IMR-90 (cell line): ENCODE results near the gene NDST3. TPM values are rescaled to one million over a fixed set of nuclear protein-coding genes. Genes with fewer than 3 reads are reported as not detected.

Experiments used
- ATAC-seq: fragments of 200-7000 bp; cut with Tn5 transposase; 2 replicates; pipeline ENCODE4 v1.9.1; 2020; ENCODE audit warnings: low read depth, mild to moderate bottlenecking, moderate library complexity
- Bru-seq: library from RNA; stranded (reverse); fragments of 400-500 nt; gene quantifications from one replicate; lab custom pipeline; 2021; lab: Mats Ljungman, UMichigan
- BruChase-seq, 2 experiments: library from RNA; stranded (reverse); fragments of 400-500 nt; gene quantifications; one replicate each; lab custom pipeline; 2021; lab: Mats Ljungman, UMichigan
- BruUV-seq: library from RNA; stranded (reverse); fragments of 400-500 nt; replicated peaks from 2 replicates; lab custom pipeline; 2021; lab: Mats Ljungman, UMichigan
- CTCF ChIA-PET: fragments of 300-600 bp; formaldehyde crosslinking; extraction: SDS; loops from one replicate; lab custom pipeline; 2021; ENCODE audit warnings: antibody characterized with exemption; lab: Yijun Ruan, JAX
- POLR2A ChIA-PET: fragments of 300-600 bp; sonication (Branson Sonifier 250); formaldehyde crosslinking; loops from one replicate; lab custom pipeline; 2022; ENCODE audit warnings: antibody characterized with exemption; ENCODE audit not compliant: unreplicated experiment; lab: Charles Lee
- DNase-seq: peaks from one replicate; pipeline ENCODE4 v3.0.0; 2013
- H2AFZ ChIP-seq: replicated peaks from 2 replicates; pipeline ENCODE3; 2013; ENCODE audit warnings: low read length, mild to moderate bottlenecking; ENCODE audit not compliant: poor library complexity
- H2AK5ac ChIP-seq: 2 replicates; pipeline ENCODE4 v1.6.1; 2013; ENCODE audit warnings: low read depth, low read length, inconsistent platforms
- H2AK9ac ChIP-seq: replicated peaks from 2 replicates; pipeline ENCODE3; 2013; ENCODE audit warnings: mild to moderate bottlenecking, low read depth, low read length, moderate library complexity; ENCODE audit not compliant: poor library complexity
- H2BK120ac ChIP-seq: 2 replicates; pipeline ENCODE4 v1.6.1; 2013; ENCODE audit warnings: low read depth, low read length, inconsistent platforms
- H2BK15ac ChIP-seq: 3 replicates; pipeline ENCODE4 v1.6.1; 2013; ENCODE audit warnings: low read depth, low read length, inconsistent platforms
- H2BK20ac ChIP-seq: 2 replicates; pipeline ENCODE4 v1.6.1; 2013; ENCODE audit warnings: low read depth, mild to moderate bottlenecking, inconsistent platforms, low read length, moderate library complexity
- H2BK5ac ChIP-seq: 2 replicates; pipeline ENCODE4 v1.6.1; 2013; ENCODE audit warnings: mild to moderate bottlenecking, low read depth, low read length, inconsistent platforms; ENCODE audit not compliant: poor library complexity, severe bottlenecking
- H3K14ac ChIP-seq: replicated peaks from 2 replicates; pipeline ENCODE4 v1.6.1; 2013; ENCODE audit warnings: low read depth, low read length, inconsistent platforms
- H3K18ac ChIP-seq: 2 replicates; pipeline ENCODE4 v1.6.1; 2013; ENCODE audit warnings: low read depth, low read length, control low read depth
- H3K23ac ChIP-seq: 2 replicates; pipeline ENCODE4 v1.6.1; 2013; ENCODE audit warnings: low read depth, low read length, inconsistent platforms
- H3K27ac ChIP-seq: 2 replicates; pipeline ENCODE4 v1.5.1; 2013; ENCODE audit warnings: mild to moderate bottlenecking, control low read depth, low read length; ENCODE audit not compliant: insufficient read depth
- H3K27me3 ChIP-seq: 2 replicates; pipeline ENCODE4 v1.6.1; 2013; ENCODE audit warnings: low read length; ENCODE audit not compliant: control insufficient read depth, insufficient read depth
- H3K36me3 ChIP-seq: 2 replicates; pipeline ENCODE4 v1.6.1; 2013; ENCODE audit warnings: low read length, mixed read lengths; ENCODE audit not compliant: control insufficient read depth, insufficient read depth
- H3K4ac ChIP-seq: 2 replicates; pipeline ENCODE4 v1.6.1; 2013; ENCODE audit warnings: low read depth, low read length, inconsistent platforms
- H3K4me1 ChIP-seq: 2 replicates; pipeline ENCODE4 v1.6.1; 2013; ENCODE audit warnings: low read length, mixed read lengths; ENCODE audit not compliant: control insufficient read depth, insufficient read depth
- H3K4me2 ChIP-seq: 2 replicates; pipeline ENCODE4 v1.6.1; 2013; ENCODE audit warnings: low read depth, mild to moderate bottlenecking, control low read depth, low read length, moderate library complexity
- H3K4me3 ChIP-seq: 2 replicates; pipeline ENCODE4 v1.5.1; 2013; ENCODE audit warnings: low read depth, mild to moderate bottlenecking, control low read depth, low read length, moderate library complexity; ENCODE audit not compliant: insufficient read depth
- H3K56ac ChIP-seq: 2 replicates; pipeline ENCODE4 v1.6.1; 2013; ENCODE audit warnings: low read length, inconsistent platforms; ENCODE audit not compliant: insufficient read depth; ENCODE audit errors: extremely low read depth
- H3K79me1 ChIP-seq, 2 experiments: 2 replicates each; pipeline ENCODE4 v1.6.1; 2013; ENCODE audit warnings: low read length in 2 of 2, inconsistent platforms in 1 of 2, low read depth in 1 of 2
- H3K9ac ChIP-seq: 2 replicates; pipeline ENCODE4 v1.6.1; 2013; ENCODE audit warnings: low read depth, low read length, control low read depth
- H3K9me1 ChIP-seq: 2 replicates; pipeline ENCODE4 v1.6.1; 2013; ENCODE audit warnings: low read length, inconsistent platforms; ENCODE audit not compliant: insufficient read depth
- H3K9me3 ChIP-seq: 2 replicates; pipeline ENCODE4 v1.6.1; 2013; ENCODE audit warnings: low read length; ENCODE audit not compliant: control insufficient read depth, insufficient read depth
- H4K20me1 ChIP-seq: 2 replicates; pipeline ENCODE4 v1.6.1; 2013; ENCODE audit warnings: low read length, inconsistent platforms; ENCODE audit not compliant: insufficient read depth
- H4K5ac ChIP-seq: 2 replicates; pipeline ENCODE4 v1.6.1; 2013; ENCODE audit warnings: mild to moderate bottlenecking, low read depth, low read length, control low read depth
- H4K8ac ChIP-seq, 2 experiments: 2 replicates each; pipeline ENCODE4 v1.6.1; 2013; ENCODE audit warnings: low read depth in 2 of 2, low read length in 2 of 2, control low read depth in 1 of 2, inconsistent platforms in 1 of 2
- H4K91ac ChIP-seq: 2 replicates; pipeline ENCODE4 v1.6.1; 2013; ENCODE audit warnings: low read depth, low read length, inconsistent platforms; ENCODE audit not compliant: insufficient read depth
- MXI1 ChIP-seq: IDR thresholded peaks from 2 replicates; pipeline ENCODE4 v1.6.1; 2012; ENCODE audit warnings: low read depth, mild to moderate bottlenecking, low read length, moderate library complexity, borderline replicate concordance
- RAD21 ChIP-seq: IDR thresholded peaks from 2 replicates; pipeline ENCODE4 v1.6.1; 2012; ENCODE audit warnings: low read length, improper control_type of control experiment
- RCOR1 ChIP-seq: IDR thresholded peaks from 2 replicates; pipeline ENCODE4 v1.6.1; 2012; ENCODE audit warnings: mild to moderate bottlenecking, low read length, improper control_type of control experiment; ENCODE audit not compliant: insufficient replicate concordance
- WGBS, 2 experiments: methylation state at CpG; one replicate each; pipeline versions ENCODE4 v1.1.5 to v1.1.7; 2013; ENCODE audit warnings: missing lambda C conversion rate in 2 of 2; ENCODE audit not compliant: insufficient read length in 1 of 2; ENCODE audit errors: extremely low coverage in 2 of 2; 5-methylcytosine and 5-hydroxymethylcytosine counted together
- dilution Hi-C: fragments of 300-500 bp; cut with HindIII; formaldehyde crosslinking; loops from one replicate; pipeline ENCODE4 v1.14.3; 2018; ENCODE audit warnings: low sequenced_read_pairs; ENCODE audit not compliant: unreplicated experiment
- in situ Hi-C: fragments of 300-500 bp; cut with MboI; formaldehyde crosslinking; loops from 3 replicates; pipeline ENCODE4 v1.14.3; 2019; ENCODE audit warnings: low sequenced_read_pairs, inconsistent platforms, mixed read lengths
- intact Hi-C: fragments of 100-400 bp; cut with micrococcal nuclease; formaldehyde crosslinking; loops from 2 replicates; pipeline ENCODE4 v1.10.0; 2022
- long read RNA-seq: library from polyadenylated mRNA; unstranded; transcript quantifications from one replicate; pipeline ENCODE4 v2.0.0, GENCODE V29; 2021; ENCODE audit not compliant: unreplicated experiment
- polyA plus RNA-seq, 3 experiments: library from polyadenylated mRNA; depleted of rRNA; stranded (reverse); fragments of >200 nt; gene quantifications; 2 replicates each; pipeline ENCODE4 v1.2.3, GENCODE V29; 2012; ENCODE audit warnings: low replicate concordance in 1 of 3
- total RNA-seq: library from RNA; depleted of rRNA; stranded (reverse); fragments of >200 nt; gene quantifications from 2 replicates; pipeline ENCODE4 v1.2.3, GENCODE V29; 2012; rRNA removed
- TF ChIP-seq, protein P1 (sequence below): conservative IDR thresholded peaks from 2 replicates; pipeline ENCODE4 v1.5.1; 2012; ENCODE audit warnings: mild to moderate bottlenecking, low read depth, low read length, improper control_type of control experiment
- TF ChIP-seq, protein P2 (sequence below): fragments of 150-350 bp; IDR thresholded peaks from 2 replicates; pipeline ENCODE4 v1.6.1; 2017; ENCODE audit warnings: mild to moderate bottlenecking, antibody characterized with exemption, low read length, low read depth

The NDST3 gene
- total RNA-seq = under 0.01 and 0.18 TPM in 2 replicates
- 0.03 and 0.10 TPM in 2 replicates for polyA plus RNA-seq (2012; rRNA removed)
- under 0.01 and 0.01 TPM in 2 replicates for polyA plus RNA-seq (2012; cell fraction: cytosol; rRNA removed)
- polyA plus RNA-seq (2012; cell fraction: nucleus; rRNA removed; ENCODE audit: low replicate concordance) = 0.01 TPM in 1 of 2 replicates, not detected in the other
- Bru-seq, nascent RNA = percentile 17 among the genes with signal in this experiment
- BruChase-seq, experiment 1, labeled RNA remaining after a 6-hour chase = percentile 11 among the genes with signal in this experiment
- percentile 15 among the genes with signal in this experiment for BruChase-seq, experiment 2, labeled RNA remaining after a 2-hour chase
- long read RNA-seq = 0 reads

DNA sequence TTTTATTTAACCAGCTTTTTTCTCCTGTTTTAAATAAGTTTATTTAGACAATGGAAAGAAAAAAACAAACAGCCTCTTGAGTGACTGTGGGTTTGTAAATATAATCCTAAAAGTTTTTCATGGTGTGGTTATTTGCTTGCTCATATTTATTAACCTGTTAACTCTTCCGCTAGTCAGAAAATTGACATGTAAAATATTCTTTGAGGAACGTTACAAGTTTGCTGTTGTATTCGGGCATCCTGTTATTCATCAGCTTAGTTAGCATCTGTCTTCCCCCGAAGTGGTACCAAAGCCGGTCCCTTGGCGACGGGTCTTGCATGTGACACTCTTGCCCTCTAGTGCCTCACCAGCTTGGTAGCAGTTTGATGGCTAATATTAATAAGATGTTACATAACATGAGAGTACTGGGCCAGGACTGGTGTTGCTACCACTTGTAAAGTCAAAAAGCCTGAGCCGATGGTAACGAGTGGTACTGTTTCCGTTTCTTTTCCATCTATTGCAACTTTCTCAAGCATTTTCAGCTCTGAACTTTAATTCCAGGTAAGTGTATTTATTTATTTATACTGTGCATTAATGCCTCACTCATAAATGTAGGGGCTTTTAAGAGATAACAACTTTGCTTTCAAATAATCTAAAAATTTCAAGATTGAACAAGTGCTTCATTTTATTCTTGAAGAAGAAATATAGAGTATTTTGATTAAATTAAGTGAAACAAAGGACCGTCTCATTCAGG is at the start of gene NDST3:
Gene NDST3, plus strand, starts transcription at position 434 of the 733 bp plus-strand sequence. CDS start 19,425 bp downstream, outside the sequence.
- H4K91ac ChIP-seq = no peak within 1 kb of the TSS
- intact Hi-C loops = loop anchor here (1.0 kb wide), 1 partner anchor 190 kb away; no protein-coding TSS in a partner anchor
- no peak within 1 kb of the TSS for H2AK9ac ChIP-seq
- in situ Hi-C loops = loop anchor here (25.0 kb wide), 1 partner anchor 897 kb away; no protein-coding TSS in a partner anchor
- H3K9me1 ChIP-seq = no peaks in the 10 kb centered on the region
- H3K9me3 ChIP-seq = no peaks in the 10 kb centered on the region
- WGBS, 2 experiments = 0% methylated on average over 4 of the region's 11 CpGs; no CpG with 5 or more reads in 1 of the 2 experiments
- H4K20me1 ChIP-seq = no peaks in the 10 kb centered on the region
- H2BK5ac ChIP-seq = no peak within 1 kb of the TSS
- no peak within 1 kb of the TSS for H3K18ac ChIP-seq
- 0 out of 2 replicates have a peak, but pooled peaks cover 2% of the 10 kb centered on the region for H3K27me3 ChIP-seq
- no peak within 1 kb of the TSS for H3K14ac ChIP-seq
- no peak within 1 kb of the TSS for H3K23ac ChIP-seq
- no peak within 1 kb of the TSS for H4K8ac ChIP-seq
- H3K4ac ChIP-seq = no peak within 1 kb of the TSS
- H3K27ac ChIP-seq = no peak within 1 kb of the TSS
- no peak within 1 kb of the TSS for H3K9ac ChIP-seq
- TF ChIP-seq MXI1 (no peak), RCOR1 (no peak), RAD21 (peak; percentile 50)
- TF ChIP-seq, protein P1, sequence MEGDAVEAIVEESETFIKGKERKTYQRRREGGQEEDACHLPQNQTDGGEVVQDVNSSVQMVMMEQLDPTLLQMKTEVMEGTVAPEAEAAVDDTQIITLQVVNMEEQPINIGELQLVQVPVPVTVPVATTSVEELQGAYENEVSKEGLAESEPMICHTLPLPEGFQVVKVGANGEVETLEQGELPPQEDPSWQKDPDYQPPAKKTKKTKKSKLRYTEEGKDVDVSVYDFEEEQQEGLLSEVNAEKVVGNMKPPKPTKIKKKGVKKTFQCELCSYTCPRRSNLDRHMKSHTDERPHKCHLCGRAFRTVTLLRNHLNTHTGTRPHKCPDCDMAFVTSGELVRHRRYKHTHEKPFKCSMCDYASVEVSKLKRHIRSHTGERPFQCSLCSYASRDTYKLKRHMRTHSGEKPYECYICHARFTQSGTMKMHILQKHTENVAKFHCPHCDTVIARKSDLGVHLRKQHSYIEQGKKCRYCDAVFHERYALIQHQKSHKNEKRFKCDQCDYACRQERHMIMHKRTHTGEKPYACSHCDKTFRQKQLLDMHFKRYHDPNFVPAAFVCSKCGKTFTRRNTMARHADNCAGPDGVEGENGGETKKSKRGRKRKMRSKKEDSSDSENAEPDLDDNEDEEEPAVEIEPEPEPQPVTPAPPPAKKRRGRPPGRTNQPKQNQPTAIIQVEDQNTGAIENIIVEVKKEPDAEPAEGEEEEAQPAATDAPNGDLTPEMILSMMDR = peak; percentile 29; the same call in 1 of the 2 replicates
- TF ChIP-seq, protein P2, sequence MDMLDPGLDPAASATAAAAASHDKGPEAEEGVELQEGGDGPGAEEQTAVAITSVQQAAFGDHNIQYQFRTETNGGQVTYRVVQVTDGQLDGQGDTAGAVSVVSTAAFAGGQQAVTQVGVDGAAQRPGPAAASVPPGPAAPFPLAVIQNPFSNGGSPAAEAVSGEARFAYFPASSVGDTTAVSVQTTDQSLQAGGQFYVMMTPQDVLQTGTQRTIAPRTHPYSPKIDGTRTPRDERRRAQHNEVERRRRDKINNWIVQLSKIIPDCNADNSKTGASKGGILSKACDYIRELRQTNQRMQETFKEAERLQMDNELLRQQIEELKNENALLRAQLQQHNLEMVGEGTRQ = no peak
- no peaks in the 10 kb centered on the region for H3K79me1 ChIP-seq
- H3K56ac ChIP-seq = no peak within 1 kb of the TSS
- peak; percentile 28 for ATAC-seq
- H2BK15ac ChIP-seq = no peak within 1 kb of the TSS
- dilution Hi-C loops = no loop called here
- no peak within 1 kb of the TSS for H4K5ac ChIP-seq
- no peak within 1 kb of the TSS for H2BK20ac ChIP-seq
- ChIA-PET CTCF (interaction anchor here (0.6 to 1.1 kb wide), 7 partner anchors 9 to 1973 kb away, joined by 3 to 4 read pairs (median 3); no protein-coding TSS in a partner anchor), POLR2A (no interaction called here)
- H3K36me3 ChIP-seq = no peaks in the 10 kb centered on the region
- 0 out of 2 replicates have a peak within 1 kb of the TSS, but pooled peaks have one; percentile 18 for H2BK120ac ChIP-seq
- no peak within 1 kb of the TSS for H2AK5ac ChIP-seq
- DNase-seq = peak; percentile 31
- H3K4me3 ChIP-seq = peak within 1 kb of the TSS; percentile 44
- H3K4me2 ChIP-seq = peak within 1 kb of the TSS; percentile 43
- BruUV-seq = no TSS peak
- H3K4me1 ChIP-seq = no peaks in the 10 kb centered on the region
- peak within 1 kb of the TSS; percentile 92 for H2AFZ ChIP-seq
